Astrocyte of the spinal cord (primary cell): Measurements from ENCODE around the gene MPI.

ENCODE experiments used
- DNase-seq: peaks from one replicate; pipeline ENCODE4 v3.0.0; 2011; ENCODE audit warnings: low read depth, low spot score
- H3K4me3 ChIP-seq: 2 replicates; pipeline ENCODE4 v1.5.1; 2011; ENCODE audit warnings: low read depth, mild to moderate bottlenecking, low read length, moderate library complexity
- in situ Hi-C: cut with HindIII; loops from 2 replicates; pipeline ENCODE4 v1.10.0; 2017; ENCODE audit warnings: low sequenced_read_pairs
- TF ChIP-seq, protein P1 (sequence below): IDR thresholded peaks from 2 replicates; pipeline ENCODE4 v1.5.1; 2012; ENCODE audit warnings: low read depth, mild to moderate bottlenecking, low read length, inconsistent platforms

MPI gene

GRCh38 chr15:74868059-74868458 is 21.8 kb upstream of the MPI start:
- H3K4me3 ChIP-seq, result no peak overlapping the region
- TF ChIP-seq, protein P1, sequence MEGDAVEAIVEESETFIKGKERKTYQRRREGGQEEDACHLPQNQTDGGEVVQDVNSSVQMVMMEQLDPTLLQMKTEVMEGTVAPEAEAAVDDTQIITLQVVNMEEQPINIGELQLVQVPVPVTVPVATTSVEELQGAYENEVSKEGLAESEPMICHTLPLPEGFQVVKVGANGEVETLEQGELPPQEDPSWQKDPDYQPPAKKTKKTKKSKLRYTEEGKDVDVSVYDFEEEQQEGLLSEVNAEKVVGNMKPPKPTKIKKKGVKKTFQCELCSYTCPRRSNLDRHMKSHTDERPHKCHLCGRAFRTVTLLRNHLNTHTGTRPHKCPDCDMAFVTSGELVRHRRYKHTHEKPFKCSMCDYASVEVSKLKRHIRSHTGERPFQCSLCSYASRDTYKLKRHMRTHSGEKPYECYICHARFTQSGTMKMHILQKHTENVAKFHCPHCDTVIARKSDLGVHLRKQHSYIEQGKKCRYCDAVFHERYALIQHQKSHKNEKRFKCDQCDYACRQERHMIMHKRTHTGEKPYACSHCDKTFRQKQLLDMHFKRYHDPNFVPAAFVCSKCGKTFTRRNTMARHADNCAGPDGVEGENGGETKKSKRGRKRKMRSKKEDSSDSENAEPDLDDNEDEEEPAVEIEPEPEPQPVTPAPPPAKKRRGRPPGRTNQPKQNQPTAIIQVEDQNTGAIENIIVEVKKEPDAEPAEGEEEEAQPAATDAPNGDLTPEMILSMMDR, result no peak
- in situ Hi-C loops, result no loop called here
- no peak for DNase-seq

DNA sequence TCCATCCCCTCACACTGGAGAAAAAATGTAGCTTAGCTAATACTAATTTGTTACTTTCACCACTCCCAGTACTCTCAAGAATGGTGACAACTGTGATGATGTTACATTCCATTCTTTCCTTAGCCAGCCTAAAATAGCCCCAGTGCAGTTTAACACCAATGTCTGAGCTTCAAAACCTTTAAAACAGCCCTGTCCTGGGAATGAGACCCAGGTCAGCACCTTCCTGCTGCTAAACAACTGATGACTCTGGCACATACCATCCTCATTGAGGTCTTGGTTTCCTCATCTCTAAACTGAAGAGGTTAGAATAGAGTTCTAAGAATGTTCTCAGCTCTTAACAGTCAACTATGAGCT is 20.5 kb upstream of the MPI start:
- in situ Hi-C loops, result no loop called here
- TF ChIP-seq, protein P1, result no peak
- H3K4me3 ChIP-seq, result no peak overlapping the region
- no peak for DNase-seq

GRCh38 chr15:74869726-74870407 is 20.0 kb upstream of the MPI start:
- no peak overlapping the region for H3K4me3 ChIP-seq
- no peak for DNase-seq
- TF ChIP-seq, protein P1, result no peak
- in situ Hi-C loops, result no loop called here

GRCh38 chr15:74870436-74871215 is 19.2 kb upstream of the MPI start:
- no peak overlapping the region for H3K4me3 ChIP-seq
- TF ChIP-seq, protein P1, result no peak
- no peak for DNase-seq
- in situ Hi-C loops, result no loop called here

DNA sequence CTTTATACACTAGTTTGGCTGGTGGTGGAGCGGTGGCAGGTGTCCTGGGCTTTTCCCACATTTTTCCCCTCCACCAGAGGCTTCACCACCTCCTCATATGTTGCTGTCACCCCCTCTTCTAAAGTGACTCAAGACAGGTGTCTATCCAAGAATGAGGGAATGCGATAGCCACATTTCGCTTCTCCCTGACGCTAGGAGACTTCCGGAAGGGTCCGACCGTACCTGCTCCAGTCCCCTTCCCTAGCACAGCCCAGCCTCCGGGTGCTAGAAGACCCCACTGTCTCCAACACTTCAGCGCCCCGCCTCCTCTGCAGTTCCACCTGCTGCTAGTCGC is 17.2 kb upstream of the MPI start:
- peak overlapping the region; percentile 85 for H3K4me3 ChIP-seq
- in situ Hi-C loops, result no loop called here
- no peak for DNase-seq
- TF ChIP-seq, protein P1, result no peak

- peak; percentile 96 for DNase-seq
- in situ Hi-C loops, result no loop called here
- TF ChIP-seq, protein P1, result no peak
- peak within 1 kb of the TSS; percentile 85 for H3K4me3 ChIP-seq
Observed at GRCh38 chr15:74873036-74873755, 16.6 kb upstream of the MPI start, which contains the start of gene SCAMP2. Gene SCAMP2 (minus strand): TSS chr15:74873365. CDS start chr15:74873255, 110 bp downstream.
